Muscle layer of colon (tissue), 2 donors: ENCODE measurements around the gene RPS24.
"Not testable (repeated sequence)": the region's sequence is repeated elsewhere in the genome, so short reads cannot be mapped to it uniquely, and the experiment has no call there.

Experiments used
- H3K27ac ChIP-seq: one replicate; pipeline ENCODE4 v1.7.0; 2013; ENCODE audit warnings: low read depth, mild to moderate bottlenecking, low read length, moderate library complexity
- H3K27me3 ChIP-seq, 2 donors: one replicate each; pipeline ENCODE4 v1.7.0; 2013; ENCODE audit warnings: low read length in 2 of 2, mild to moderate bottlenecking in 2 of 2; ENCODE audit not compliant: insufficient read depth in 2 of 2, control insufficient read depth in 1 of 2
- H3K36me3 ChIP-seq: one replicate; pipeline ENCODE4 v1.7.0; 2013; ENCODE audit warnings: mild to moderate bottlenecking, low read length; ENCODE audit not compliant: insufficient read depth
- H3K4me1 ChIP-seq: one replicate; pipeline ENCODE4 v1.7.0; 2013; ENCODE audit warnings: mild to moderate bottlenecking, low read length; ENCODE audit not compliant: insufficient read depth
- H3K4me3 ChIP-seq, 2 donors: one replicate each; pipeline ENCODE4 v1.7.0; 2013; ENCODE audit warnings: low read length in 2 of 2, low read depth in 1 of 2, mild to moderate bottlenecking in 1 of 2, moderate library complexity in 1 of 2
- H3K9ac ChIP-seq: one replicate; pipeline ENCODE4 v1.7.0; 2013; ENCODE audit warnings: low read length
- H3K9me3 ChIP-seq: one replicate; pipeline ENCODE4 v1.7.0; 2013; ENCODE audit warnings: mild to moderate bottlenecking, low read length
- donor health status: abdominal sarcoma.
- donor health status: Adenocarcinoma of cecum.

Gene RPS24

GRCh38 chr10:78071857-78072179 lies 38.2 kb downstream of the RPS24 start:
- Histone ChIP-seq H3K36me3 (no peaks in the 10 kb centered on the region), H3K9ac (no peak overlapping the region), H3K27me3 (no peaks in the 10 kb centered on the region)

DNA sequence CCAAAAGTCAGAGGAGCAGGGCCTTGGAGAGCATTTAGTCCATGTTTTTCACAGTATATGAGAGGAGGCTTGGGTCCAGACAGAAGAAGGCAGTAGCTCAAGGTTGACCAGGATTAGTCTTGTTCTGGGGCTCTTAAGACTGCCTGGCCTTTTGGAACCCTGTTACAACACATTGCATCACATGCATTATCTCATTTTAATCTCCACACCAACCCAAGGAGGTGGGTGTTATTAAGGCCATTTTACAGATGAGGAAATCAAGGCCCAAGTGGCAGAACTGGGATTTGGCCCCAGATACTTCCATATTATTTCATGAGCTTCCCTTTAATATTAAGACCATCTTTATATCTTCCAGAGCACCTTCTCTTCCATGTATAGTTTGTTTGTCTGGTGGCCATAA lies 38.8 kb downstream of the RPS24 start:
- no peak overlapping the region for H3K27ac ChIP-seq
- H3K9ac ChIP-seq = no peak overlapping the region
- no peak overlapping the region for H3K4me3 ChIP-seq
- no peaks in the 10 kb centered on the region for H3K27me3 ChIP-seq
- no peaks in the 10 kb centered on the region for H3K36me3 ChIP-seq
- H3K9me3 ChIP-seq = no peaks in the 10 kb centered on the region
- H3K4me1 ChIP-seq = no peaks in the 10 kb centered on the region

More at GRCh38 chr10:78071857-78072179, 38.2 kb downstream of the RPS24 start:
- H3K4me3 ChIP-seq = no peak overlapping the region
- H3K27ac ChIP-seq = no peak overlapping the region
- H3K9me3 ChIP-seq = no peaks in the 10 kb centered on the region
- no peaks in the 10 kb centered on the region for H3K4me1 ChIP-seq

- H3K27me3 ChIP-seq, H3K36me3 ChIP-seq, H3K9me3 ChIP-seq, H3K4me3 ChIP-seq, H3K4me1 ChIP-seq, H3K9ac ChIP-seq, H3K27ac ChIP-seq: not testable (repeated sequence)
Observed at GRCh38 chr10:78075806-78076205, 42.1 kb downstream of the RPS24 start.

DNA sequence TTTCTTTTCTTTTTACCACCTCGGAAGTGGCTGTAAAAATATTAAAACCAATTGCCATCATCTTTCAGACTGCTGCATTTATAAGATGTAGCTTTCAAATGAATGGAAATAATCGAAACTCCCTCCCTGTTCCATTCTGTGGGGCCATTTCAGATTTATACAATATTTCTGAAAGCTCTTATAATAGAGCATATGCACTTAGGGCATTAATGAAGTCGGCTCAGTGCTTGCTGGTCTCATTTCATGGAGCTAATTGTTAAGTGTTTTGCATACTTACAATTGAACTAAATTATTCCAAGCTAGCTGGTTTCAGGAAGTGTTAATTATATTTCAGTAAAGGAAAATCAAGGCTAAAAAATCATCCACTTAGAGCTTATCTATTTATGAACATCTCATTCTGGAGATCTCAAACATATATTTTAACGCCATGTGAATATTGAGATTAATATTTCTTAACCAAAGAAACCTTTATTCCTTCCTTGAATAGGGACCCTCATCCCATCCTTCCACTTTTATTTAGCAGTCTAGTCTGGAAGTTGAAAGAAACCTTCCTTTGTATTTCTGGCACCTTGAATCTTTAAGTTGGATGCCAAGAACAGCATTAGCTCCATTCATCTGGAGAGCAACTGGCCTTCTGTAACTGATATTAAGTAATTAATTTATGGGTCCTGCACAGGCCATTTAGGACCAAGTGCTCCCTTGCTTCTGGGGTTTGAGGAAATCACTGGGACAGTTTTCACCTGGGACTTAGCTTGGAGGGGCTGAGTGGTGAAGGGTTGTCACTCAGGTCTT lies 45.1 kb downstream of the RPS24 start:
- Histone ChIP-seq H3K4me1 (no peaks in the 10 kb centered on the region), H3K4me3 (no peak overlapping the region), H3K27ac (no peak overlapping the region), H3K9me3 (no peaks in the 10 kb centered on the region), H3K36me3 (no peaks in the 10 kb centered on the region), H3K9ac (no peak overlapping the region), H3K27me3 (no peaks in the 10 kb centered on the region)

DNA sequence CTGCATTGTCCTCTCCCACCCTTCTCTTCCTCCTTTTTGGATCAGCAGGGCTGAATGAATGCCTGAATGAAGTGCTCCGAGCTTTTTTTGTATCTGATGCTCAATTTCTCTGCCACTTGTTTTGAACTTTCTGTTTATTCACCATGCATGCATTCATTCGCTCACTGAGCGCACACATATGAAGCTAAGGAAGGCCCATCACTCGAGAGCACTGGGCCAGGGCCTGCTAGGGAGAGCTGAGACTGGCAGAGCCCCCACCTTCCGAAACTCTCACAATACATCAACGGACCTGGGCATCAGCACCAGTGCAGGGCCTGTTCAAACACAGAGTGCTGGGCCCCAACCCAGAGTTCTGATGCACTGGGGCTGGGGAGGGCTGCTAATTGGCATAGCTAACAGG lies 45.7 kb downstream of the RPS24 start:
- Histone ChIP-seq H3K27ac (no peak overlapping the region), H3K9ac (no peak overlapping the region)

DNA sequence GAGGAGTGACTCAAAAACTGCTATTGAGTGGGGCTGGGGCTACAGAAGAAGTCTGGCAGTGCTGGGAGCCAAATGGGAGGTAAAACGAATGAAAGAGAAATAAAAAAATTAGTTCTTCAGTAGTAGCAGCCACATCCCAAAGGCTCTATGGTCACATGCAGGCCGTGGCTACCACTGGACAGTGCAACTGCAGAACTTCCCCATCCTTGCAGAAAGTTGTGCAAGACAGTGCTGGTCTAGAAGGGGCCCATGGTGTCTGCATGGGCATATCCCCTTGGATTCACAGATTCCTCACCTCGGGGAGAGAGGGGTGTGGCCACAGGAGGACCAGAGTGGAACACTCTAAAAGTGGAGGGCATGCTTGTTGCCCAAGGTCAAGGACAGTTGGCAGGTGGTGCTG lies 47.6 kb downstream of the RPS24 start:
- Histone ChIP-seq H3K27ac (no peak overlapping the region), H3K36me3 (no peaks in the 10 kb centered on the region), H3K27me3 (no peaks in the 10 kb centered on the region), H3K4me1 (no peaks in the 10 kb centered on the region), H3K9ac (no peak overlapping the region), H3K4me3 (no peak overlapping the region), H3K9me3 (no peaks in the 10 kb centered on the region)

More for the DNA sequence above, 45.7 kb downstream of the RPS24 start:
- no peaks in the 10 kb centered on the region for H3K9me3 ChIP-seq
- no peaks in the 10 kb centered on the region for H3K4me1 ChIP-seq
- H3K27me3 ChIP-seq = no peaks in the 10 kb centered on the region
- no peak overlapping the region for H3K4me3 ChIP-seq
- no peaks in the 10 kb centered on the region for H3K36me3 ChIP-seq

DNA sequence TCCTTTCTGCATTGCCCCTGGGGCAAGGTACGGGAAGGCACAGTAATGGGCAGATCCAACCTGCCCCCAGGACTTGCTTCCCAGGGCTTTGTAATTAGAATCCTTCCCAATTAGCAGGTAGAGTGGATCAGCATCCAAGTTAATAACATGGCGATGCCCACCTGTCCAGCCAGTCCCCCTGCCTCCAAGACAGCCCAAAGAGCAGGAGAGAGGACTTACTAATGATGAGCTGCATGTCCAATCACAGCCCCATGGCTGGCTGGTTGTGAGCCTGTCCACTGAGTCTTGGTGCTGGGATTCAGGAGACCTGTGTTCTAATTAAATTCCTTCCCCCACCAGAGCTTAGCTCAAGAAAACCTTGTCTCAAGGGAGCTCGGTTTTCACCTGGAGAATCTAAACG lies 49.0 kb downstream of the RPS24 start:
- no peaks in the 10 kb centered on the region for H3K4me1 ChIP-seq
- no peaks in the 10 kb centered on the region for H3K36me3 ChIP-seq
- no peaks in the 10 kb centered on the region for H3K27me3 ChIP-seq
- no peaks in the 10 kb centered on the region for H3K9me3 ChIP-seq
- no peak overlapping the region for H3K9ac ChIP-seq
- no peak overlapping the region for H3K27ac ChIP-seq
- H3K4me3 ChIP-seq = no peak overlapping the region
